Measurements from ENCODE around the gene ZNF212. TPM values are rescaled to one million over a fixed set of nuclear protein-coding genes. Genes with fewer than 3 reads are reported as not detected.

ZNF212 gene
- total and polyA plus RNA-seq, 2 donors (not counting 3 experiments of a cell fraction or from before 2014, with no cell fraction given), result 3.6 to 9.0 TPM

DNA sequence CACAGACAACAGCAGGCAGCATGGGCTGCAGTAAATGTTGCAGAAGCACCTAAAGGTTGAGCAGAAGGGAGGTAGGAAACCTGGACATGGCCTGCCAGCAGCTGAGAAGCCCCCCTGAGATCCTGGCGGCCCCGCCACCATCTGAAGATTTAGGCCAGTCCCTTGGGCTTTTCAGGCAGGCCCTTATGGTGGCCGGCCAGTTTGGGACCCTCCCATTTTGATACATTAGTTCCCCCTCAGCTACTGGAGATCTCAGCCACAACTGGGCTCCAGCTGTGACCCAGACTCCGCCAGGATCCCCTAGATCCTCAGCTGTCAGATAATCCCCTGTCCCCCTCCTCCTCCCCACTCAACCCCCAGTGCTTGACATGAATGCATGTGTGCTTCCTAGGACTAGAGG is 56.9 kb downstream of the ZNF212 start:
- Histone ChIP-seq H3K79me2 (ENCODE audit: control insufficient read depth, insufficient read depth, low read length) (no peaks in the 10 kb centered on the region), H3K4me2 (ENCODE audit: insufficient read depth, low read length) (no peak overlapping the region), H4K20me1 (replicated peaks; ENCODE audit: control insufficient read depth, extremely low read depth, insufficient read depth, low read length) (no peaks in the 10 kb centered on the region), H3K27ac (ENCODE audit: insufficient read depth, low read depth, low read length) (no peak overlapping the region), H3K4me1 (ENCODE audit: control insufficient read depth, extremely low read depth, insufficient read depth, low read length) (no peaks in the 10 kb centered on the region), H3K36me3 (ENCODE audit: control insufficient read depth in 2 of 2, extremely low read depth in 1 of 2, insufficient read depth in 2 of 2, low read length in 2 of 2) (no peaks in the 10 kb centered on the region), H3K4me3 (replicated peaks in 1 of 3; ENCODE audit: insufficient read depth in 1 of 3, low read depth in 1 of 3, low read length in 3 of 3) (no peak overlapping the region), H3K9me1 (replicated peaks; ENCODE audit: control insufficient read depth, extremely low read depth, insufficient read depth, low read length) (no peaks in the 10 kb centered on the region), H2AFZ (ENCODE audit: low read depth, low read length) (no peak overlapping the region), H3K9me3 (replicated peaks; ENCODE audit: control insufficient read depth, insufficient read depth, low read length) (no peaks in the 10 kb centered on the region), H3K9ac (replicated peaks; ENCODE audit: extremely low read depth, insufficient read depth, low read length) (no peak overlapping the region), H3K27me3 (ENCODE audit: control insufficient read depth in 2 of 2, insufficient read depth in 2 of 2, low read length in 2 of 2) (peaks cover 0 to under 1% of the 10 kb centered on the region in 2 experiments)
- BruUV-seq (replicated peaks), result no TSS peak
- dilution Hi-C loops (cut with MboI; ENCODE audit: extremely low pct_ligation_motif_present, low sequenced_read_pairs), result no loop called here
- no peak for DNase-seq (ENCODE audit: low read depth, low spot score)
- no peak for FAIRE-seq
- ChIA-PET CTCF (interaction anchor here (1.4 kb wide), 1 partner anchor 14 kb away, joined by 4 read pairs; no protein-coding TSS in a partner anchor), POLR2A (no interaction called here)
- TF ChIP-seq POLR2A (IDR thresholded peaks at IDR 0.05; ENCODE audit: low read depth, low read length), result no peak
- TF ChIP-seq FOS (IDR thresholded peaks at IDR 0.05; ENCODE audit: borderline replicate concordance, insufficient read depth, low read length), result no peak
- TF ChIP-seq, protein P1, sequence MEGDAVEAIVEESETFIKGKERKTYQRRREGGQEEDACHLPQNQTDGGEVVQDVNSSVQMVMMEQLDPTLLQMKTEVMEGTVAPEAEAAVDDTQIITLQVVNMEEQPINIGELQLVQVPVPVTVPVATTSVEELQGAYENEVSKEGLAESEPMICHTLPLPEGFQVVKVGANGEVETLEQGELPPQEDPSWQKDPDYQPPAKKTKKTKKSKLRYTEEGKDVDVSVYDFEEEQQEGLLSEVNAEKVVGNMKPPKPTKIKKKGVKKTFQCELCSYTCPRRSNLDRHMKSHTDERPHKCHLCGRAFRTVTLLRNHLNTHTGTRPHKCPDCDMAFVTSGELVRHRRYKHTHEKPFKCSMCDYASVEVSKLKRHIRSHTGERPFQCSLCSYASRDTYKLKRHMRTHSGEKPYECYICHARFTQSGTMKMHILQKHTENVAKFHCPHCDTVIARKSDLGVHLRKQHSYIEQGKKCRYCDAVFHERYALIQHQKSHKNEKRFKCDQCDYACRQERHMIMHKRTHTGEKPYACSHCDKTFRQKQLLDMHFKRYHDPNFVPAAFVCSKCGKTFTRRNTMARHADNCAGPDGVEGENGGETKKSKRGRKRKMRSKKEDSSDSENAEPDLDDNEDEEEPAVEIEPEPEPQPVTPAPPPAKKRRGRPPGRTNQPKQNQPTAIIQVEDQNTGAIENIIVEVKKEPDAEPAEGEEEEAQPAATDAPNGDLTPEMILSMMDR (IDR thresholded peaks at IDR 0.05; ENCODE audit: extremely low read depth in 1 of 2, insufficient read depth in 1 of 2, low read depth in 1 of 2, low read length in 2 of 2), result no peak
- no peak for TF ChIP-seq JUN (IDR thresholded peaks at IDR 0.05; ENCODE audit: borderline replicate concordance, insufficient read depth, insufficient read length, low read depth)
- TF ChIP-seq, protein P2, sequence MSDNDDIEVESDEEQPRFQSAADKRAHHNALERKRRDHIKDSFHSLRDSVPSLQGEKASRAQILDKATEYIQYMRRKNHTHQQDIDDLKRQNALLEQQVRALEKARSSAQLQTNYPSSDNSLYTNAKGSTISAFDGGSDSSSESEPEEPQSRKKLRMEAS (IDR thresholded peaks at IDR 0.05; ENCODE audit: insufficient read depth, insufficient read length), result no peak
- no peak for TF ChIP-seq POLR2AphosphoS5 (IDR thresholded peaks at IDR 0.05; ENCODE audit: insufficient read depth, low read depth, low read length)
- TF ChIP-seq EZH2 (IDR thresholded peaks at IDR 0.05; ENCODE audit: borderline replicate concordance, low read depth, low read length, severe bottlenecking), result no peak
- no peak for TF ChIP-seq MYC (IDR thresholded peaks at IDR 0.05; ENCODE audit: low read depth, low read length)
- TF ChIP-seq GATA2 (IDR thresholded peaks at IDR 0.05; ENCODE audit: insufficient read depth, insufficient read length, low read depth, low read length), result no peak
- intact Hi-C loops (cut with micrococcal nuclease), result no loop called here
